ENCODE measurements around the gene IRF2BP2.
"Not testable (repeated sequence)": the region's sequence is repeated elsewhere in the genome, so short reads cannot be mapped to it uniquely, and the experiment has no call there.

Gene IRF2BP2

DNA sequence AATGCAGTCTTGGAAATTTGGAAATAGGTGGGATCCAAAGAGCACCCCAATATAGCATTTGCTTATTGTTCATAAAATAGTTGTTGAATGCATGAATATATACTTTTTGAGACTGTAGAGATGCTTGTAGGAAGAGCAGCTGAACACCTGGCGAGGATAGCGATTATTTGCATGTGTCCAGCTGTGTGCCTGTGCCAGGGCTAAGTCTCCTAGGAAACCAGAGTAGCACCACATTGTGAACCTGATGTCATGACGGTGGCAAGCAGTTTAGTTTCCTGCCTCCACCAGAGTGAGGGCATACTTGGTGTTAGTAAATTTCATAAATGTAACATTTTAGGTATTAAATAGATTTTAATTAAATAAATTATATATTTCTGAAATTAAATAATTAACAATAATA lies 37.3 kb upstream of the IRF2BP2 start:
- H3K27ac ChIP-seq (ENCODE audit: low read length) = no peak overlapping the region
- H3K36me3 ChIP-seq (ENCODE audit: control insufficient read depth, insufficient read depth, low read length) = no peaks in the 10 kb centered on the region
- no peaks in the 10 kb centered on the region for H3K9me3 ChIP-seq (ENCODE audit: control insufficient read depth, insufficient read depth, low read length)
- no peaks in the 10 kb centered on the region for H3K4me1 ChIP-seq (ENCODE audit: control insufficient read depth, insufficient read depth, low read length)
- H3K4me3 ChIP-seq (ENCODE audit: low read length) = no peak overlapping the region
- no peak for DNase-seq (ENCODE audit: low read depth, low spot score)
- H3K27me3 ChIP-seq (ENCODE audit: control insufficient read depth, insufficient read depth, low read length) = no peaks in the 10 kb centered on the region
- WGBS (ENCODE audit: insufficient coverage, insufficient read length) = no CpG with 5 or more reads among the region's 3 CpGs

DNA sequence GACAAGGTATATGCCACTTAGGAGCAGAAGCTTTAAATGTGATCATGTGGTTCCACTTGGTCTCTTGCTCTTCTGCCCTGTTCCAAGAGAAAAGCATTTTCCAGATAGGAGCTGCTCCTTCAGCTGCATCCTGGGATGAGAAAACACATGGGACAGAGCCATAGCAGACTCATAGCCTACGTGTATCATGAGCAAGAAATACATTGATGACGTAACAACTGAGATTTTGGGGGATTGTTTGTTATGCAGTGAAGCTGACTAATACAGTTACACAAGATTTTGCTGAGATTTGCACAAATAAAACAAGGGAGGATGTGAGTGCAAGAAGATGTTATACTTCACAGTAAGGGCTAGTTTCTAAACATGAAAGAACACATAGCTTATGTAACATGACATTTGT lies 36.0 kb upstream of the IRF2BP2 start:
- Histone ChIP-seq H3K27ac (ENCODE audit: low read length) (no peak overlapping the region), H3K27me3 (ENCODE audit: control insufficient read depth, insufficient read depth, low read length) (no peaks in the 10 kb centered on the region), H3K9me3 (ENCODE audit: control insufficient read depth, insufficient read depth, low read length) (no peaks in the 10 kb centered on the region), H3K4me1 (ENCODE audit: control insufficient read depth, insufficient read depth, low read length) (no peaks in the 10 kb centered on the region), H3K36me3 (ENCODE audit: control insufficient read depth, insufficient read depth, low read length) (no peaks in the 10 kb centered on the region), H3K4me3 (ENCODE audit: low read length) (no peak overlapping the region)
- DNase-seq (ENCODE audit: low read depth, low spot score) = no peak
- no CpG with 5 or more reads among the region's 2 CpGs for WGBS (ENCODE audit: insufficient coverage, insufficient read length)

DNA sequence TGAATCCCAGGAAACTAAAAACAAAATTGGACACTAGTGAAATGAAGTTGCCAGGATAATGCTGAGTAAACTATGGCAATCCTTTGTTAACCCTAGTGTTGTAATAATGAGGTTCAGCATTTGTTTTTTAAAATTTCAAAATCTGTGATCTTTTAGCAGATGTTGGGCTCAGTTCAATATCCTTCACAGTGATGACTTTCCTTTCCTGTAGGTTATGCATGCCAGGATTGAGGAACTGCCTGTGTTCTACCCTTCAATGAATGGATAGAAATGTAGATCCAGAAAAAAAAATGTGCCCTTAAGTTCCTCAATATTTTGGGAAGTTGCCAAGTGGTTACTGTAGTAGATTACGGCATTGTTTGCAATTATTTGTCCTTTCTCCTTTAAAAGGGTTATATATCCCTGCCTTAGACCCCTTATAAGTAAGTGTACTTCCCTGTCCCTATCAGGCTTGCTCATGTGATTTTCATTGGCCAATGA lies 35.5 kb upstream of the IRF2BP2 start:
- Histone ChIP-seq H3K4me1 (ENCODE audit: control insufficient read depth, insufficient read depth, low read length) (no peaks in the 10 kb centered on the region), H3K27ac (ENCODE audit: low read length) (no peak overlapping the region), H3K36me3 (ENCODE audit: control insufficient read depth, insufficient read depth, low read length) (no peaks in the 10 kb centered on the region), H3K27me3 (ENCODE audit: control insufficient read depth, insufficient read depth, low read length) (no peaks in the 10 kb centered on the region), H3K9me3 (ENCODE audit: control insufficient read depth, insufficient read depth, low read length) (no peaks in the 10 kb centered on the region), H3K4me3 (ENCODE audit: low read length) (no peak overlapping the region)
- no peak for DNase-seq (ENCODE audit: low read depth, low spot score)
- no CpG with 5 or more reads among the region's 1 CpG for WGBS (ENCODE audit: insufficient coverage, insufficient read length)

DNA sequence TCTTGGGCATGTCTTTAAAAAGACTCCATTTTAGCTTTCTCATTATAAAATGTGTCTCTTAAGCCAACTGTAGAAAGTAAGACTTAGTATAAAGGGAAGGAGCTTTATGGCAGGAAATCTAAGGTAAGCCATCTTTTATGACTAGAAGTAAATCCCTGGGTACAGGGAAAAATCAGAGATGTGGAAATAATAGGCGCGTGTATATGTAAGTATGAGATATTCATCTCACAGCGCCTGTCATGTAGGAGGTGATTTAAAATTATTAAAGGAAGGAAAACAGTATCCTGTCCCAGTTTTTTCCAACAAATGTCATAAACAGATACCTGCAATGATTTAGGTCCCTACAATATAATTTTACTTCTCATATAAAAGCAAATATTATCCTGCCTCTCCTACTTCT lies 35.0 kb upstream of the IRF2BP2 start:
- no peaks in the 10 kb centered on the region for H3K4me1 ChIP-seq (ENCODE audit: control insufficient read depth, insufficient read depth, low read length)
- no peaks in the 10 kb centered on the region for H3K27me3 ChIP-seq (ENCODE audit: control insufficient read depth, insufficient read depth, low read length)
- 100% methylated on average over 3 of the region's 3 CpGs for WGBS (ENCODE audit: insufficient coverage, insufficient read length)
- H3K27ac ChIP-seq (ENCODE audit: low read length) = no peak overlapping the region
- DNase-seq (ENCODE audit: low read depth, low spot score) = no peak
- H3K9me3 ChIP-seq (ENCODE audit: control insufficient read depth, insufficient read depth, low read length) = no peaks in the 10 kb centered on the region
- H3K4me3 ChIP-seq (ENCODE audit: low read length) = no peak overlapping the region
- no peaks in the 10 kb centered on the region for H3K36me3 ChIP-seq (ENCODE audit: control insufficient read depth, insufficient read depth, low read length)

GRCh38 chr1:234643850-234644134 lies 33.8 kb upstream of the IRF2BP2 start:
- H3K36me3 ChIP-seq (ENCODE audit: control insufficient read depth, insufficient read depth, low read length) = no peaks in the 10 kb centered on the region
- no peak overlapping the region for H3K27ac ChIP-seq (ENCODE audit: low read length)
- no peak overlapping the region for H3K4me3 ChIP-seq (ENCODE audit: low read length)
- H3K9me3 ChIP-seq (ENCODE audit: control insufficient read depth, insufficient read depth, low read length) = no peaks in the 10 kb centered on the region
- H3K27me3 ChIP-seq (ENCODE audit: control insufficient read depth, insufficient read depth, low read length) = no peaks in the 10 kb centered on the region
- H3K4me1 ChIP-seq (ENCODE audit: control insufficient read depth, insufficient read depth, low read length) = no peaks in the 10 kb centered on the region
- DNase-seq (ENCODE audit: low read depth, low spot score) = no peak

- no CpG with 5 or more reads among the region's 14 CpGs for WGBS (ENCODE audit: insufficient coverage, insufficient read length)
- H3K36me3 ChIP-seq (ENCODE audit: control insufficient read depth, insufficient read depth, low read length) = no peaks in the 10 kb centered on the region
- H3K4me3 ChIP-seq (ENCODE audit: low read length) = no peak overlapping the region
- H3K27ac ChIP-seq (ENCODE audit: low read length) = no peak overlapping the region
- no peak for DNase-seq (ENCODE audit: low read depth, low spot score)
- H3K9me3 ChIP-seq (ENCODE audit: control insufficient read depth, insufficient read depth, low read length) = no peaks in the 10 kb centered on the region
- H3K4me1 ChIP-seq (ENCODE audit: control insufficient read depth, insufficient read depth, low read length) = no peaks in the 10 kb centered on the region
- H3K27me3 ChIP-seq (ENCODE audit: control insufficient read depth, insufficient read depth, low read length) = no peaks in the 10 kb centered on the region
These were observed 33.3 kb upstream of the IRF2BP2 start for GRCh38 chr1:234643111-234643849.

DNA sequence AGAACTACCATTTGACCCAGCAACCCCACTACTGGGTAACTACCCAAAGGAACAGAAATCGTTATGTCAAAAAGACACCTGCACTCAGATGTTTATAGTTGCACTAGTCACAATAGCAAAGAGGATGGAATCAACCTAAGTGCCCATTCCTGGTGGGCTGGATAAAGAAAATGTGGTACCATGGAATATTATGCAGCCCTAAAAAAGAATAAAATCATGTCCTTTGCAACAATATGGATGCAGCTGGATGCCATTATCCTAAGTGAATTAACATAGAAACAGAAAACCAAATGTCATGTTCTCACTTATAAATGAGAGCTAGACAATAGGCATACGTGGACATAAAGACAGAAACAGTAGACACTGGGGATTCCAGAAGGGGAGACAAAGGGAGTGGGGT lies 32.5 kb upstream of the IRF2BP2 start:
- Histone ChIP-seq H3K27ac (ENCODE audit: low read length) (no peak overlapping the region), H3K4me1 (ENCODE audit: control insufficient read depth, insufficient read depth, low read length) (no peaks in the 10 kb centered on the region), H3K36me3 (ENCODE audit: control insufficient read depth, insufficient read depth, low read length) (no peaks in the 10 kb centered on the region), H3K27me3 (ENCODE audit: control insufficient read depth, insufficient read depth, low read length) (no peaks in the 10 kb centered on the region), H3K9me3 (ENCODE audit: control insufficient read depth, insufficient read depth, low read length) (no peaks in the 10 kb centered on the region), H3K4me3 (ENCODE audit: low read length) (no peak overlapping the region)
- no peak for DNase-seq (ENCODE audit: low read depth, low spot score)
- WGBS (ENCODE audit: insufficient coverage, insufficient read length) = no CpG with 5 or more reads among the region's 2 CpGs

GRCh38 chr1:234639961-234640360 lies 30.0 kb upstream of the IRF2BP2 start:
- 100% methylated on average over 2 of the region's 4 CpGs for WGBS (ENCODE audit: insufficient coverage, insufficient read length)
- Histone ChIP-seq H3K4me1 (ENCODE audit: control insufficient read depth, insufficient read depth, low read length) (no peaks in the 10 kb centered on the region), H3K4me3 (ENCODE audit: low read length) (no peak overlapping the region), H3K36me3 (ENCODE audit: control insufficient read depth, insufficient read depth, low read length) (no peaks in the 10 kb centered on the region), H3K27me3 (ENCODE audit: control insufficient read depth, insufficient read depth, low read length) (no peaks in the 10 kb centered on the region), H3K9me3 (ENCODE audit: control insufficient read depth, insufficient read depth, low read length) (no peaks in the 10 kb centered on the region), H3K27ac (ENCODE audit: low read length) (no peak overlapping the region)
- no peak for DNase-seq (ENCODE audit: low read depth, low spot score)

- Histone ChIP-seq H3K4me3 (ENCODE audit: low read length) (no peak overlapping the region), H3K27me3 (ENCODE audit: control insufficient read depth, insufficient read depth, low read length) (no peaks in the 10 kb centered on the region), H3K27ac (ENCODE audit: low read length) (no peak overlapping the region), H3K4me1 (ENCODE audit: control insufficient read depth, insufficient read depth, low read length) (no peaks in the 10 kb centered on the region), H3K9me3 (ENCODE audit: control insufficient read depth, insufficient read depth, low read length) (no peaks in the 10 kb centered on the region), H3K36me3 (ENCODE audit: control insufficient read depth, insufficient read depth, low read length) (no peaks in the 10 kb centered on the region)
- no peak for DNase-seq (ENCODE audit: low read depth, low spot score)
- WGBS (ENCODE audit: insufficient coverage, insufficient read length) = no CpG with 5 or more reads among the region's 4 CpGs
These were observed 29.1 kb upstream of the IRF2BP2 start for GRCh38 chr1:234638832-234639799.

DNA sequence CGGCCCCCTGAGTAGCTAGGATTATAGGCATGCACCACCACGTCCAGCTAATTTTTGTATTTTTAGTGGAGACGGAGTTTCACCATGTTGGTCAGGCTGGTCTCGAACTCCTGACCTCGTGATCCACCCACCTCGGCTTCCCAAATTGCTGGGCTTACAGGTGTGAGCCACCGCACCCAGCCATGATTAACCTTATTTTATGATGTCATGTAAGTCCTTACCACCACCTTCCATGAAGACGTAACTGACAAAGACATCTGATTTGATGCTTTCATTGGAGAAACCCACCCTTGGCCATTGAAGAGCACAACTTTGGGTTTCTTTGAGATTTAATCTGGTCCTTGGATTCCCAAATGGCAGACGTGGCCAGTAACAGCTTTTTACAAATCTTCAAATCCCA lies 24.9 kb upstream of the IRF2BP2 start:
- H3K4me1 ChIP-seq (ENCODE audit: control insufficient read depth, insufficient read depth, low read length); H3K27ac ChIP-seq (ENCODE audit: low read length); H3K27me3 ChIP-seq (ENCODE audit: control insufficient read depth, insufficient read depth, low read length); H3K9me3 ChIP-seq (ENCODE audit: control insufficient read depth, insufficient read depth, low read length); DNase-seq (ENCODE audit: low read depth, low spot score); H3K36me3 ChIP-seq (ENCODE audit: control insufficient read depth, insufficient read depth, low read length); H3K4me3 ChIP-seq (ENCODE audit: low read length): not testable (repeated sequence)
- WGBS (ENCODE audit: insufficient coverage, insufficient read length) = no CpG with 5 or more reads among the region's 9 CpGs
